Panc1 (cell line): ENCODE data around the gene BAIAP2L2. TPM values are rescaled to one million over a fixed set of nuclear protein-coding genes. Genes with fewer than 3 reads are reported as not detected.
"Not testable (repeated sequence)": the region's sequence is repeated elsewhere in the genome, so short reads cannot be mapped to it uniquely, and the experiment has no call there.

Experiments
- ATAC-seq: fragments of 200-7000 bp; cut with Tn5 transposase; 2 replicates; pipeline ENCODE4 v1.9.1; 2020; ENCODE audit warnings: mild to moderate bottlenecking, moderate library complexity
- BruUV-seq: library from RNA; stranded (reverse); fragments of 400-500 nt; replicated peaks from 2 replicates; lab custom pipeline; 2021; lab: Mats Ljungman, UMichigan
- CTCF ChIA-PET: fragments of 300-600 bp; sonication (Branson Sonifier 250); formaldehyde crosslinking; loops from one replicate; lab custom pipeline; 2022; ENCODE audit warnings: antibody characterized with exemption; lab: Charles Lee
- POLR2A ChIA-PET: fragments of 300-600 bp; sonication (Branson Sonifier 250); formaldehyde crosslinking; loops from one replicate; lab custom pipeline; 2022; ENCODE audit warnings: antibody characterized with exemption; lab: Charles Lee
- DNase-seq: peaks from one replicate; pipeline ENCODE4 v3.0.0-alpha.2; 2010; ENCODE audit warnings: low read depth, low spot score
- H3K27ac ChIP-seq: 2 replicates; pipeline ENCODE4 v1.5.1; 2011; ENCODE audit warnings: mild to moderate bottlenecking, low read length, inconsistent platforms
- H3K27me3 ChIP-seq: fragments of 200-500 bp; sonication (Bioruptor generic); 2 replicates; pipeline ENCODE4 v1.6.0; 2014; ENCODE audit warnings: low read length, inconsistent platforms; ENCODE audit not compliant: control insufficient read depth, insufficient read depth
- H3K36me3 ChIP-seq: fragments of 200-500 bp; sonication (Bioruptor generic); 2 replicates; pipeline ENCODE4 v1.5.1; 2014; ENCODE audit warnings: inconsistent platforms, mild to moderate bottlenecking, low read length, moderate library complexity; ENCODE audit not compliant: control insufficient read depth, insufficient read depth
- H3K4me1 ChIP-seq: 2 replicates; pipeline ENCODE4 v1.5.1; 2011; ENCODE audit warnings: inconsistent platforms, mild to moderate bottlenecking, low read length, moderate library complexity; ENCODE audit not compliant: control insufficient read depth, insufficient read depth
- H3K4me3 ChIP-seq, 2 experiments: 2 replicates each; pipeline ENCODE4 v1.5.1; 2011 to 2012; ENCODE audit warnings: low read depth in 2 of 2, low read length in 2 of 2, mild to moderate bottlenecking in 2 of 2, inconsistent platforms in 1 of 2, moderate library complexity in 1 of 2
- H3K9me3 ChIP-seq: fragments of 200-500 bp; sonication (Bioruptor generic); 2 replicates; pipeline ENCODE4 v1.5.1; 2014; ENCODE audit warnings: low read depth, mild to moderate bottlenecking, inconsistent platforms, low read length, moderate library complexity; ENCODE audit not compliant: control insufficient read depth, insufficient read depth
- CTCF ChIP-seq: fragments of 450-650 bp; IDR thresholded peaks from 2 replicates; pipeline ENCODE4 v1.5.1; 2017; ENCODE audit warnings: mild to moderate bottlenecking
- POLR2AphosphoS5 ChIP-seq: IDR thresholded peaks from 2 replicates; pipeline ENCODE4 v1.6.1; 2012; ENCODE audit warnings: mild to moderate bottlenecking, low read depth, low read length, moderate library complexity
- REST ChIP-seq, 2 experiments: IDR thresholded peaks; 2 replicates each; pipeline ENCODE4 v1.6.1; 2011 to 2012; ENCODE audit warnings: low read depth in 2 of 2, control low read depth in 1 of 2, low read length in 1 of 2, mild to moderate bottlenecking in 1 of 2, moderate library complexity in 1 of 2; ENCODE audit not compliant: insufficient read depth in 1 of 2
- SIN3A ChIP-seq: IDR thresholded peaks from 2 replicates; pipeline ENCODE4 v1.6.1; 2012; ENCODE audit warnings: low read depth, mild to moderate bottlenecking, low read length, moderate library complexity, borderline replicate concordance; ENCODE audit not compliant: insufficient read depth
- TCF7L2 ChIP-seq: IDR thresholded peaks from 2 replicates; pipeline ENCODE4 v1.6.1; 2011; ENCODE audit warnings: mild to moderate bottlenecking, low read depth, low read length, inconsistent platforms
- in situ Hi-C: cut with HindIII; loops from 2 replicates; pipeline ENCODE4 v1.10.0; 2016; ENCODE audit warnings: low sequenced_read_pairs, low pct_unique_long_range_greater_than_20kb
- intact Hi-C: fragments of 100-400 bp; cut with micrococcal nuclease; formaldehyde crosslinking; loops from one replicate; pipeline ENCODE4 v1.10.0; 2022; ENCODE audit not compliant: unreplicated experiment
- total RNA-seq: library from RNA; stranded (reverse); gene quantifications from one replicate; pipeline ENCODE4 v1.2.1, GENCODE V29; 2021; ENCODE audit not compliant: unreplicated experiment

BAIAP2L2 gene
- total RNA-seq, 1 experiment from 2014 or later: 0.18 TPM

GRCh38 chr22:38118747-38119146 is 8.3 kb upstream of the BAIAP2L2 start:
- intact Hi-C loops, H3K27ac ChIP-seq, H3K9me3 ChIP-seq, H3K36me3 ChIP-seq, ATAC-seq, POLR2A ChIA-PET, DNase-seq, CTCF ChIA-PET, in situ Hi-C loops, BruUV-seq, H3K4me1 ChIP-seq, H3K27me3 ChIP-seq, H3K4me3 ChIP-seq: not testable (repeated sequence)

GRCh38 chr22:38118182-38118581 is 7.7 kb upstream of the BAIAP2L2 start:
- ChIA-PET POLR2A (no interaction called here), CTCF (no interaction called here)
- no peak overlapping the region for H3K4me3 ChIP-seq
- TF ChIP-seq SIN3A: no peak
- TF ChIP-seq REST (IDR thresholded peaks at IDR 0.05; ENCODE audit: insufficient read depth in 1 of 2, low read depth in 2 of 2, low read length in 1 of 2): no peak
- no peak for TF ChIP-seq TCF7L2
- TF ChIP-seq CTCF: no peak
- TF ChIP-seq POLR2AphosphoS5: no peak
- ATAC-seq (no peak), DNase-seq (no peak)
- H3K9me3 ChIP-seq: no peaks in the 10 kb centered on the region
- H3K4me1 ChIP-seq: no peaks in the 10 kb centered on the region
- in situ Hi-C loops (no loop called here), intact Hi-C loops (no loop called here)
- H3K27ac ChIP-seq: no peak overlapping the region
- no TSS peak for BruUV-seq
- H3K36me3 ChIP-seq: no peaks in the 10 kb centered on the region
- no peaks in the 10 kb centered on the region for H3K27me3 ChIP-seq

GRCh38 chr22:38117556-38117955 is 7.1 kb upstream of the BAIAP2L2 start:
- H3K27ac ChIP-seq, H3K4me1 ChIP-seq, ATAC-seq, H3K27me3 ChIP-seq, BruUV-seq, CTCF ChIA-PET, DNase-seq, H3K4me3 ChIP-seq, in situ Hi-C loops, intact Hi-C loops, POLR2A ChIA-PET, H3K36me3 ChIP-seq, H3K9me3 ChIP-seq: not testable (repeated sequence)
